CD4-positive, alpha-beta T cell (primary cell): ENCODE measurements around the gene SZT2. TPM values are rescaled to one million over a fixed set of nuclear protein-coding genes. Genes with fewer than 3 reads are reported as not detected.

ENCODE experiments used
- ATAC-seq: fragments of 200-7000 bp; cut with Tn5 transposase; one replicate; pipeline ENCODE4 v1.10.0; 2022; ENCODE audit warnings: mild to moderate bottlenecking; ENCODE audit not compliant: poor library complexity
- CTCF ChIA-PET: fragments of 350-600 bp; sonication (Branson Sonifier 250); formaldehyde crosslinking; loops from one replicate; lab custom pipeline; 2021; ENCODE audit warnings: antibody characterized with exemption, inconsistent platforms; lab: Charles Lee
- POLR2A ChIA-PET: fragments of 350-600 bp; sonication (Branson Sonifier 250); formaldehyde crosslinking; loops from one replicate; lab custom pipeline; 2021; ENCODE audit warnings: antibody characterized with exemption, inconsistent platforms; lab: Charles Lee
- DNase-seq, 14 experiments: peaks; one replicate each; pipeline ENCODE4 v3.0.0-alpha.2; 2013 to 2020; ENCODE audit warnings: mixed read lengths in 2 of 14
- H3K27ac ChIP-seq, 2 donors: one replicate each; pipeline versions ENCODE4 v1.5.1 to v1.7.0; 2013; ENCODE audit warnings: low read length in 2 of 2, low read depth in 1 of 2, mild to moderate bottlenecking in 1 of 2
- H3K27me3 ChIP-seq, 2 experiments: 1 replicate in 1 of 2; 2 replicates in 1 of 2; pipeline versions ENCODE4 v1.6.1 to v1.7.0; 2013; ENCODE audit warnings: low read length in 2 of 2, control low read depth in 1 of 2, mild to moderate bottlenecking in 1 of 2, moderate library complexity in 1 of 2; ENCODE audit not compliant: insufficient read depth in 2 of 2, control insufficient read depth in 1 of 2
- H3K36me3 ChIP-seq: one replicate; pipeline ENCODE4 v1.6.1; 2013; ENCODE audit warnings: low read length, control low read depth; ENCODE audit not compliant: insufficient read depth
- H3K4me1 ChIP-seq: one replicate; pipeline ENCODE4 v1.6.1; 2013; ENCODE audit warnings: low read length, control low read depth; ENCODE audit not compliant: insufficient read depth
- H3K4me3 ChIP-seq: one replicate; pipeline ENCODE4 v1.5.1; 2013; ENCODE audit warnings: mild to moderate bottlenecking, low read length, moderate library complexity
- H3K9me3 ChIP-seq, 2 experiments: 1 replicate in 1 of 2; 2 replicates in 1 of 2; pipeline versions ENCODE4 v1.6.1 to v1.7.0; 2013; ENCODE audit warnings: low read length in 2 of 2, mild to moderate bottlenecking in 2 of 2, control low read depth in 1 of 2, moderate library complexity in 1 of 2; ENCODE audit not compliant: control insufficient read depth in 1 of 2, insufficient read depth in 1 of 2
- H3K27ac Mint-ChIP-seq: one replicate; pipeline ENCODE4 v1.8.0; 2020; ENCODE audit warnings: mixed read lengths
- H3K27me3 Mint-ChIP-seq: one replicate; pipeline ENCODE4 v1.8.0; 2021; ENCODE audit warnings: mixed read lengths
- H3K36me3 Mint-ChIP-seq: one replicate; pipeline ENCODE4 v1.8.0; 2021; ENCODE audit warnings: low read depth, mixed read lengths
- H3K4me1 Mint-ChIP-seq: one replicate; pipeline ENCODE4 v1.8.0; 2021; ENCODE audit warnings: low read depth, mixed read lengths
- H3K4me3 Mint-ChIP-seq: one replicate; pipeline ENCODE4 v1.8.0; 2020; ENCODE audit warnings: mild to moderate bottlenecking, mixed read lengths
- H3K9me3 Mint-ChIP-seq: one replicate; pipeline ENCODE4 v1.8.0; 2020; ENCODE audit warnings: mixed read lengths
- intact Hi-C, 2 experiments: fragments of 100-400 bp; cut with DNase I in 1 of 2; cut with micrococcal nuclease in 1 of 2; formaldehyde crosslinking; loops; one replicate each; pipeline versions ENCODE4 v1.15.1 to v1.9.0; 2023 to 2025; cut with DNase I, micrococcal nuclease
- total RNA-seq, 174 experiments: library from RNA in 2 of 174; stranded (reverse) in 2 of 174; gene quantifications; one replicate each; pipeline ENCODE4 v1.2.3 and lab custom pipeline; 2021 to 2026
- TF ChIP-seq, protein P1 (sequence below): fragments of 200-600 bp; IDR thresholded peaks from one replicate; pipeline ENCODE4 v1.8.0; 2022; ENCODE audit warnings: antibody characterized with exemption, mild to moderate bottlenecking

Gene SZT2
- total RNA-seq, 2 experiments from 2014 or later: 69.7 to 72.5 TPM

DNA sequence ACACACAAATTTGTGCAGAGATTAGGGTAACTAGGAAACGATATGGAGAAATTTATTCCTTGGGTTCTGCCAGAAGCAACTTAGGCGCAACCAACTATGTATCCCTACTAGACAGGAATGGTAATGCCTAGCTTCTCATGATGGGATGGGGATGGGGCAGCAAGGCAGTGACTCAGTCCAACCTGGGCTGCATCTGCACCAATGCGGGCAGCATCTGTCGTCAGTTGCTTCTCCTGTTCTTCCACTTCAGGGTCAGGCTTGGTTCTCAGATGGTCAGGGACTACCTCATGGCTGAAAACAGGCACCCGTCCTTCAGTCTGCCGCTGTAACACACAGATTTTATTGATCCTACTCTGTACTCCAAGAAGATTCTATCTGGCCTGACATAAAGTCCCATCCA is 3.0 kb upstream of the SZT2 start:
- Histone ChIP-seq H3K36me3 (peaks cover 56% of the 10 kb centered on the region), H3K9me3 (no peaks in the 10 kb centered on the region), H3K27ac (no peak overlapping the region), H3K4me3 (no peak overlapping the region), H3K27me3 (no peaks in the 10 kb centered on the region), H3K4me1 (peaks cover 27% of the 10 kb centered on the region)
- no peak overlapping the region for H3K27ac Mint-ChIP-seq
- H3K27me3 Mint-ChIP-seq: no peaks in the 10 kb centered on the region
- H3K4me1 Mint-ChIP-seq: peaks cover 34% of the 10 kb centered on the region
- peaks cover 82% of the 10 kb centered on the region for H3K36me3 Mint-ChIP-seq
- CTCF ChIA-PET: no interaction called here
- POLR2A ChIA-PET: interaction anchor here (1.1 kb wide), 1 partner anchor 18 kb away, joined by 3 read pairs; the partner anchor contains the start of gene ELOVL1
- no peaks in the 10 kb centered on the region for H3K9me3 Mint-ChIP-seq
- TF ChIP-seq, protein P1, sequence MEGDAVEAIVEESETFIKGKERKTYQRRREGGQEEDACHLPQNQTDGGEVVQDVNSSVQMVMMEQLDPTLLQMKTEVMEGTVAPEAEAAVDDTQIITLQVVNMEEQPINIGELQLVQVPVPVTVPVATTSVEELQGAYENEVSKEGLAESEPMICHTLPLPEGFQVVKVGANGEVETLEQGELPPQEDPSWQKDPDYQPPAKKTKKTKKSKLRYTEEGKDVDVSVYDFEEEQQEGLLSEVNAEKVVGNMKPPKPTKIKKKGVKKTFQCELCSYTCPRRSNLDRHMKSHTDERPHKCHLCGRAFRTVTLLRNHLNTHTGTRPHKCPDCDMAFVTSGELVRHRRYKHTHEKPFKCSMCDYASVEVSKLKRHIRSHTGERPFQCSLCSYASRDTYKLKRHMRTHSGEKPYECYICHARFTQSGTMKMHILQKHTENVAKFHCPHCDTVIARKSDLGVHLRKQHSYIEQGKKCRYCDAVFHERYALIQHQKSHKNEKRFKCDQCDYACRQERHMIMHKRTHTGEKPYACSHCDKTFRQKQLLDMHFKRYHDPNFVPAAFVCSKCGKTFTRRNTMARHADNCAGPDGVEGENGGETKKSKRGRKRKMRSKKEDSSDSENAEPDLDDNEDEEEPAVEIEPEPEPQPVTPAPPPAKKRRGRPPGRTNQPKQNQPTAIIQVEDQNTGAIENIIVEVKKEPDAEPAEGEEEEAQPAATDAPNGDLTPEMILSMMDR: no peak
- DNase-seq (no peak), ATAC-seq (no peak)
- intact Hi-C loops: loop anchor here in 1 of 2 experiments (5.0 kb wide), 1 partner anchor 66 kb away; the partner anchor contains the start of gene HYI
- no peak overlapping the region for H3K4me3 Mint-ChIP-seq

DNA sequence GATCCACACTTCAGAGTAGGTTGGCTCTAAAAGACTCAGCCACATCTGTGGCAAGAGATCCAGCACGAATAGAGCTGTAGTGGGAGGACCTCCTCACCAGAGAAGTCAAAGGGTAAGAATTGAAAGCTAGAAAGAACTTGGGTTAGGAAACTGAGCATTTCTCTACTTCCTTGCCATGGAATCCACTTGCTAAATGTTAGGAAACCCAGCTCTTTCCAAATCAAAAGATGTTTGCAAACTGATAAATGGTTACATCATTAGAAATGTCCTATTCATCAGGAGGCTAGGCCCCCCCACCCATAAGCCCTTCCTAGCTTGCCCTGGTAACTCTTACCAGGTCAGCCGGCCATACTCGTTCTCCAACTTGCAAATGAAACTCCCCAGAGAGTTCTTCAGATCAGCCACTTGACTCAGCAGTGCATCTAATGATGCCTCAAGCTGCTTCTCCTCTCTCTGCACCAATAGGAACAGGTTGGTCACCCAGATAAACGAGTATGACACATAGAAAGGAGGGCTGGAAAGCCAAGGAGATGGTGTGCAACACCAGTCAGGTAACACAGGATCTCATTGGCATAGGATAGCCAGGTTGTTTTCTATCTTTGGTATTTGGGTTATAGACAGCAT is 1.6 kb upstream of the SZT2 start:
- H3K4me1 ChIP-seq: peaks cover 27% of the 10 kb centered on the region
- H3K9me3 Mint-ChIP-seq: no peaks in the 10 kb centered on the region
- peaks cover 72% of the 10 kb centered on the region for H3K36me3 Mint-ChIP-seq
- peaks cover 45% of the 10 kb centered on the region for H3K36me3 ChIP-seq
- DNase-seq (no peak), ATAC-seq (no peak)
- intact Hi-C loops: loop anchor here in 1 of 2 experiments (2.0 to 5.0 kb wide), 2 partner anchors 29 to 64 kb away; partner anchors contain the start of genes CDC20 and HYI
- H3K4me3 Mint-ChIP-seq: peak overlapping the region; percentile 100
- H3K9me3 ChIP-seq: no peaks in the 10 kb centered on the region
- POLR2A ChIA-PET: interaction anchor here (1.0 to 4.5 kb wide), 2 partner anchors 20 to 262 kb away, joined by 3 to 24 read pairs; partner anchors contain the start of genes ELOVL1 and KDM4A
- H3K27ac Mint-ChIP-seq: peak overlapping the region; percentile 86
- H3K4me1 Mint-ChIP-seq: peaks cover 35% of the 10 kb centered on the region
- H3K27me3 Mint-ChIP-seq: no peaks in the 10 kb centered on the region
- TF ChIP-seq, protein P1: no peak
- CTCF ChIA-PET: interaction anchor here (1.4 to 1.6 kb wide), 2 partner anchors 20 to 30 kb away, joined by 4 to 7 read pairs; partner anchors contain the start of genes CDC20 and ELOVL1
- no peak overlapping the region for H3K4me3 ChIP-seq
- H3K27me3 ChIP-seq: no peaks in the 10 kb centered on the region
- no peak overlapping the region for H3K27ac ChIP-seq

DNA sequence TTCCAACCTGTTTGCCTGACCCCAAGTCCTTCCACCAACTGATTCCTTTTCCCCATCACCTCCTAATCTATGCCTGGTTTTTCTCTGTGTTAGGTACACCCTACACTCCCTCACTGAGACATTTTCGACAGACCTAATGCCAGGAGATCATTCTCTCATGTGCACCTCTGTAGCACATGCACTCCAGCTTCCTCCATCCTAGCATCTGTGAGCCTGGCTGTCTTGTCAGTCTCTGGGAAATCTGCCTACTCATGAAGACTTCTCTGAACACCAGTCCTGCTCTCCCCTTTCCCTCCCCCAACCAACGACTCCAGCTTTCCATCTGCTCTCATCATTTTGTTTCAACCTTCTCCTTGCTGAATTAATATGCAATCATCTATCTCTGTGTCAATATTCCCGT is 1.1 kb upstream of the SZT2 start:
- Histone ChIP-seq H3K27ac (no peak overlapping the region), H3K4me1 (peaks cover 27% of the 10 kb centered on the region), H3K36me3 (peaks cover 40% of the 10 kb centered on the region), H3K9me3 (no peaks in the 10 kb centered on the region), H3K4me3 (peak overlapping the region; percentile 86), H3K27me3 (no peaks in the 10 kb centered on the region)
- peak overlapping the region; percentile 100 for H3K4me3 Mint-ChIP-seq
- H3K27ac Mint-ChIP-seq: peak overlapping the region; percentile 86
- DNase-seq: no peak
- TF ChIP-seq, protein P1: no peak
- H3K4me1 Mint-ChIP-seq: peaks cover 40% of the 10 kb centered on the region
- POLR2A ChIA-PET: interaction anchor here (0.8 to 4.5 kb wide), 6 partner anchors 15 to 262 kb away, joined by 3 to 24 read pairs (median 6); partner anchors contain the start of genes CDC20, ELOVL1, HYI and KDM4A
- CTCF ChIA-PET: interaction anchor here (1.4 to 1.6 kb wide), 2 partner anchors 21 to 30 kb away, joined by 4 to 7 read pairs; partner anchors contain the start of genes CDC20 and ELOVL1
- peaks cover 72% of the 10 kb centered on the region for H3K36me3 Mint-ChIP-seq
- no peaks in the 10 kb centered on the region for H3K9me3 Mint-ChIP-seq
- no peaks in the 10 kb centered on the region for H3K27me3 Mint-ChIP-seq
- intact Hi-C loops: loop anchor here in 1 of 2 experiments (1.0 to 5.0 kb wide), 3 partner anchors 20 to 64 kb away; partner anchors contain the start of genes CDC20, ELOVL1 and HYI
- no peak for ATAC-seq
